OCI-LY7 (cell line): ENCODE data around the gene TMF1. TPM values are rescaled to one million over a fixed set of nuclear protein-coding genes. Genes with fewer than 3 reads are reported as not detected.

Source experiments
- BruUV-seq: library from RNA; stranded (reverse); fragments of 400-500 nt; replicated peaks from 2 replicates; lab custom pipeline; 2021; lab: Mats Ljungman, UMichigan
- CTCF ChIA-PET: fragments of 300-600 bp; sonication (Branson Sonifier 250); formaldehyde crosslinking; loops from one replicate; lab custom pipeline; 2022; ENCODE audit warnings: antibody characterized with exemption; ENCODE audit not compliant: unreplicated experiment; lab: Charles Lee
- POLR2A ChIA-PET: fragments of 300-600 bp; sonication (Branson Sonifier 250); formaldehyde crosslinking; loops from one replicate; lab custom pipeline; 2022; ENCODE audit warnings: antibody characterized with exemption; lab: Charles Lee
- DNase-seq: peaks from one replicate; pipeline ENCODE4 v3.0.0-alpha.2; 2015; ENCODE audit warnings: low spot score
- H2AFZ ChIP-seq: fragments of 200-600 bp; sonication (generic), shearing (Covaris generic); 2 replicates; pipeline ENCODE4 v1.6.1; 2014; ENCODE audit warnings: mild to moderate bottlenecking, antibody characterized with exemption, low read length, moderate library complexity
- H3K27ac ChIP-seq: fragments of 200-600 bp; sonication (generic); 2 replicates; pipeline ENCODE4 v1.5.1; 2014; ENCODE audit warnings: mixed run types, low read depth, mild to moderate bottlenecking, moderate library complexity, low read length, inconsistent platforms; ENCODE audit not compliant: poor library complexity, severe bottlenecking
- H3K36me3 ChIP-seq: fragments of 200-600 bp; sonication (generic); 2 replicates; pipeline ENCODE4 v1.6.1; 2014; ENCODE audit warnings: mild to moderate bottlenecking, antibody characterized with exemption, low read length, moderate library complexity, mixed read lengths; ENCODE audit not compliant: insufficient read depth
- H3K4me1 ChIP-seq: fragments of 200-600 bp; sonication (generic); 2 replicates; pipeline ENCODE4 v1.5.1; 2014; ENCODE audit warnings: mild to moderate bottlenecking, low read length; ENCODE audit not compliant: insufficient read depth, poor library complexity, severe bottlenecking
- H3K4me2 ChIP-seq: fragments of 200-600 bp; sonication (generic); 2 replicates; pipeline ENCODE4 v1.6.1; 2014; ENCODE audit warnings: mild to moderate bottlenecking, low read length
- H3K4me3 ChIP-seq: fragments of 200-600 bp; sonication (generic); 2 replicates; pipeline ENCODE4 v1.5.1; 2014; ENCODE audit warnings: mild to moderate bottlenecking, low read depth, low read length; ENCODE audit not compliant: poor library complexity, severe bottlenecking
- H3K79me2 ChIP-seq: fragments of 200-600 bp; sonication (generic); 2 replicates; pipeline ENCODE4 v1.6.1; 2016; ENCODE audit warnings: low read depth, mild to moderate bottlenecking, low read length, moderate library complexity, mixed read lengths; ENCODE audit not compliant: insufficient read depth
- H3K9me2 ChIP-seq: fragments of 200-600 bp; sonication (generic); 2 replicates; pipeline ENCODE4 v1.6.1; 2016; ENCODE audit warnings: mild to moderate bottlenecking, low read length, mixed read lengths; ENCODE audit not compliant: insufficient read depth
- H3K9me3 ChIP-seq: fragments of 200-600 bp; sonication (generic); 2 replicates; pipeline ENCODE4 v1.6.1; 2014; ENCODE audit warnings: mild to moderate bottlenecking, mixed run types, low read length, mixed read lengths
- H4K20me1 ChIP-seq: fragments of 200-600 bp; sonication (generic); 2 replicates; pipeline ENCODE4 v1.6.1; 2014; ENCODE audit warnings: mild to moderate bottlenecking, antibody characterized with exemption, low read length, moderate library complexity, mixed read lengths; ENCODE audit not compliant: insufficient read depth
- EZH2phosphoT487 ChIP-seq: fragments of 200-600 bp; sonication (generic); IDR thresholded peaks from 2 replicates; pipeline ENCODE4 v1.6.1; 2018; ENCODE audit warnings: low read depth, borderline replicate concordance, mild to moderate bottlenecking, mixed run types, antibody characterized with exemption, low read length, moderate library complexity, mixed read lengths
- intact Hi-C: fragments of 100-400 bp; cut with micrococcal nuclease; formaldehyde crosslinking; loops from one replicate; pipeline ENCODE4 v1.10.0; 2022; ENCODE audit not compliant: unreplicated experiment
- total RNA-seq, 2 experiments: library from RNA; depleted of rRNA in 1 of 2; stranded (reverse); fragments of >200 nt in 1 of 2; shearing (Covaris generic) in 1 of 2; gene quantifications; 2 replicates each; pipeline ENCODE4 v1.2.3, GENCODE V29; 2014 to 2022
- TF ChIP-seq, protein P1 (sequence below): fragments of 200-600 bp; sonication (generic); conservative IDR thresholded peaks from 2 replicates; pipeline ENCODE4 v1.5.1; 2014; ENCODE audit warnings: mild to moderate bottlenecking, antibody characterized with exemption, low read length, moderate library complexity, mixed read lengths

The TMF1 gene
- total RNA-seq, 2 experiments from 2014 or later: 20.8 to 29.4 TPM

DNA sequence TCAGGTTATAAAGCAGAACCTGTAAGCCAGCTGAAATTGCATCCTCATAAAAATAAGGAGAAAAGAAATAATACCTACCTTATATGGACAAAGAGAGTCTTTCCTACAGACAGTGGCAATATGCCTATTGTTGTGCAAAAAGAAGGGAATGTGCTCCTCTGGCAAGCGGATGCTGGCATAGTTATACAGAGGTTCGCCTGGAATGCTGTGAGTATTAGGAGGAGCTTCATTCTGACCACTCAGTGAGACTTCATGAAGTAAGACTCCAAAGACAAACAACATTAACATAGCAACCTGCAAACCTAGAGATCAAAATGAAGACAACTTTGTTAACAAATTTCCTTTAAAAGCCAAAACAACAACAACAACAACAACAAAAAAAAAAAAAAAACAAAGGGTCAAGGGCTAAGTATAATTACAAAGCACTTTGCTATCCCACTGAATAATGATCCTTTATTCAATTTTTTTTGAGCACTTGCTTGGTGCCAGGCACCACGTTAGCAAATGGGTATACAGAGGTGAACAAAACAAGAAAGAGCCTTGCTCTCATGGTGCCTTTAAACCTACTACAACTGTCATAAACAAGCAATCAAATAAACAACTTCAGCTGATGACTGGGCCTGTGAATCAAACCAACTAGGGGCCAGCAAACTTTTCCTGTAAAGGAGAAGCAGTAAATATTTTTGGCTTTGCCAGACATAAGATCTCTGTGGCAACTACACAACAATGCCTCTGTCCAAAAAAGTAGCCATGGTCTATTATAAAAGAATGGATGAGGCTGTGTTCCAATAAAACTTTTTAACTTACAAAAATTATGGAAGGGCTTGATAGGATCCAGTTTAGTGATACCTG is 42.3 kb downstream of the TMF1 start:
- Histone ChIP-seq H2AFZ (no peak overlapping the region), H3K4me1 (peaks cover 11% of the 10 kb centered on the region), H4K20me1 (no peaks in the 10 kb centered on the region), H3K4me3 (no peak overlapping the region), H3K4me2 (no peak overlapping the region), H3K9me2 (no peaks in the 10 kb centered on the region), H3K27ac (no peak overlapping the region), H3K36me3 (no peaks in the 10 kb centered on the region), H3K9me3 (no peaks in the 10 kb centered on the region), H3K79me2 (no peaks in the 10 kb centered on the region; the same call in 1 of the 2 replicates)
- BruUV-seq: no TSS peak
- TF ChIP-seq EZH2phosphoT487: no peak
- TF ChIP-seq, protein P1, sequence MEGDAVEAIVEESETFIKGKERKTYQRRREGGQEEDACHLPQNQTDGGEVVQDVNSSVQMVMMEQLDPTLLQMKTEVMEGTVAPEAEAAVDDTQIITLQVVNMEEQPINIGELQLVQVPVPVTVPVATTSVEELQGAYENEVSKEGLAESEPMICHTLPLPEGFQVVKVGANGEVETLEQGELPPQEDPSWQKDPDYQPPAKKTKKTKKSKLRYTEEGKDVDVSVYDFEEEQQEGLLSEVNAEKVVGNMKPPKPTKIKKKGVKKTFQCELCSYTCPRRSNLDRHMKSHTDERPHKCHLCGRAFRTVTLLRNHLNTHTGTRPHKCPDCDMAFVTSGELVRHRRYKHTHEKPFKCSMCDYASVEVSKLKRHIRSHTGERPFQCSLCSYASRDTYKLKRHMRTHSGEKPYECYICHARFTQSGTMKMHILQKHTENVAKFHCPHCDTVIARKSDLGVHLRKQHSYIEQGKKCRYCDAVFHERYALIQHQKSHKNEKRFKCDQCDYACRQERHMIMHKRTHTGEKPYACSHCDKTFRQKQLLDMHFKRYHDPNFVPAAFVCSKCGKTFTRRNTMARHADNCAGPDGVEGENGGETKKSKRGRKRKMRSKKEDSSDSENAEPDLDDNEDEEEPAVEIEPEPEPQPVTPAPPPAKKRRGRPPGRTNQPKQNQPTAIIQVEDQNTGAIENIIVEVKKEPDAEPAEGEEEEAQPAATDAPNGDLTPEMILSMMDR: no peak
- DNase-seq: no peak
- intact Hi-C loops: no loop called here
- POLR2A ChIA-PET: interaction anchor here (0.6 to 0.7 kb wide), 3 partner anchors 72 to 90 kb away, joined by 3 to 4 read pairs (median 4); no protein-coding TSS in a partner anchor
- CTCF ChIA-PET: no interaction called here

DNA sequence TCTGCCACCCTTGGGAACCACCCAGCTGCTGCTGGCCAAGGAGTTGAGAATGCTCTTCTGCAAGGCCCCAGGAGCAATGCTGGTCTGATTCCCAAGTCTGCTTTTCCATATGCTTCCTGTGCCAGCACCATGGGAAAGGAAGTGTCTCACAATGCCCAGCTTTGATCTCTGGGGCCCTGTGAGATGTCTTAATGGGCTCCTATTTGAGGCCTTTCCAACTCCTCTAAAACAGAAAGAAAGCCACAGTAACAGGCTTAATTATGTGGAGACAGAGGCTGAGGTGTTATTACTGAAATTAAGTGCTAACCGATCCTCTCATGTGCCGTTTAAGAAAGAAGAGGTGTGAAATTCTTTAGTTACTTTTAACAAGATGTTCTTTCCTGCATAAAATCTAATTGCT is 43.2 kb downstream of the TMF1 start:
- Histone ChIP-seq H3K4me2 (no peak overlapping the region), H3K4me1 (peaks cover 3% of the 10 kb centered on the region), H3K4me3 (no peak overlapping the region), H3K79me2 (no peaks in the 10 kb centered on the region), H3K9me3 (no peaks in the 10 kb centered on the region), H4K20me1 (no peaks in the 10 kb centered on the region), H2AFZ (no peak overlapping the region), H3K9me2 (no peaks in the 10 kb centered on the region), H3K36me3 (no peaks in the 10 kb centered on the region), H3K27ac (no peak overlapping the region)
- no peak for DNase-seq
- ChIA-PET POLR2A (interaction anchor here (0.7 kb wide), 2 partner anchors 71 to 90 kb away, joined by 3 to 4 read pairs; no protein-coding TSS in a partner anchor), CTCF (no interaction called here)
- no TSS peak for BruUV-seq
- intact Hi-C loops: no loop called here
- TF ChIP-seq, protein P1: no peak
- no peak for TF ChIP-seq EZH2phosphoT487
